ENCODE results near the gene DNAH6.

DNA sequence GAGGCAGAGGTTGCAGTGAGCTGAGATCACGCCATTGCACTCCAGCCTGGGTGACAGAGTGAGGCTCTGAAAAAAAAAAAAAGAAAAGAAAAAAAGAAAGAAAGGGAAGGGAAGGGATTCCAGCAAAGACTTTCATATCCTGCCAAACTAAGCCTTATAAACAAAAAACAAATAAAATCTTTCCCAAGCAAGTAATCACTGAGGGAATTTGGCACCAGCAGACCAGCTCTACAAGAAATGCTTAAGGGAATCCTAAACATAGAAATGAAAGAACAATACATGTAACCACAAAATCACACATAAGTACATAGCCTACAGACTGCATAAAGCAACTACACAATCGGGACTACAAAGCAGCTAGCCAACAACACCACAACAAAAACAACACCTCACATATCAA is 285.5 kb downstream of the DNAH6 start:
- TF ChIP-seq CTCF (IDR thresholded peaks at IDR 0.05; ENCODE audit: low read depth, low read length) (no peak), EZH2phosphoT487 (IDR thresholded peaks at IDR 0.05; ENCODE audit: low read depth) (no peak)

All from OCI-LY3 (cell line).